ENCODE measurements around the gene AGL.
"Not testable (repeated sequence)": the region's sequence is repeated elsewhere in the genome, so short reads cannot be mapped to it uniquely, and the experiment has no call there.

The AGL gene

DNA sequence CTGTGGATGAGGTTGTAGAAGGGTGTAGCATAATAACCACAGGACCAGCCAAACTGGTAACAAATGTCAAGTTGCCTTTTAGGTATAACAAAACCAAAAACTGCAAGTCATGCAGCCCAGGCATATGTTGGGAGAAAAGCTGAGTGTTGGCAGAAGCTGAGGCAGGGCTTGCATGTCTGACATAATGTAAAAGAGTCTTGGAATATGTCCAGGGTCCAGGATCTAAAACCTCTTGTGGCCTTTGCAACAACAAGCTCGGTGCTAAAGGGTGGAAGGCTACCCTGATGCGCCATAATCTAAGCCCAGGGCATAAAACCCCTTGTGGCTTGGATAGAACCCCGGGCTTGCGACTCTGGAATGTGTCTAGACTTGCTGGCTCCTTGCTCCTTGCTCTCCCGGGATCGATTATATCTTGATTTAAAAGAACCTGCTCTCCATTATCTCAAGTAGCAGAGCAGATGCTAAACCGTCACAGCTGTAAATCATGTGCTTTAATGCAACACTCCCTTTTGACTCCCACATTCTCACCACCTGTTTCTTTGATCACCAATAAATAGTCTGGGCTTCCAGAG is 93.1 kb downstream of the AGL start:
- no peak for DNase-seq (ENCODE audit: low read depth)

DNA sequence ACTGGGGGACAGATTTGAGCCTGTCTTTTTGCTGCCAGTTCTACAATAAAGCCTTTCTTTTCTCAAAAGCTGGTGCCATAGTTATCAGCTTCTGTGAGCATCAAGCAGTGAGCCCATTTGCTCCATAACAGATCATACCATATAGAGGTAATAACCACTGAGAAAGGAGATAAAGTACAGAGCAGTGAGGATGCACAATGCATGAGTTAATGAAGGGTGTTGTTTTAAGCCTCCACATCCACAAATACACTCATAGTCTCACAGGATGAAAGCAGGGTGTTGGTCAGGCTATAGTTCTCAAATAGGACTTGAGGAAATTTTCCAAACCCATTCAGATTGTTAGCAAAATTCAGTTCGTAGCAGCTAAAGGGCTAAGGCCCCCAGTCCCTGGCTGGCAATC is 94.0 kb downstream of the AGL start:
- no peak for DNase-seq (ENCODE audit: low read depth)

DNA sequence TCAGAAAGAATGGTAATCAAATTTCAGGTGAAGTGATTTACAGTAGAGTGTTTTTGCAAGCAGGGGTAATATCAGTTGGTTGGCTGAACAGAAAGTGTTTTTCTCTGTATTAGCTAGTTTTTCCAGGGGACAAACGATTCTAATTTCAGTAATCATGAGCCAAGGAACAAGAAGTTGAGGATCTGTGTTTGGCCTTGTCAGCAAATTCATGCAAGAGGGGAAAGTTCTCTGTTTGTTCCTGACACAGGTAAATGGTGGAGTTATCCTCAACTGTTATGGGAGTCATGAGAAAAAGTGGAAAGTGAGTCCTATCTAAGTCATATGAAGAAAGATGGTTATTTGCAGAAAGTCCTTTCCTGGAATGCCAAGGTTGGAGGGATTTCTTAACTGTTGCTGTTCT is 95.0 kb downstream of the AGL start:
- no peak for DNase-seq (ENCODE audit: low read depth)

DNA sequence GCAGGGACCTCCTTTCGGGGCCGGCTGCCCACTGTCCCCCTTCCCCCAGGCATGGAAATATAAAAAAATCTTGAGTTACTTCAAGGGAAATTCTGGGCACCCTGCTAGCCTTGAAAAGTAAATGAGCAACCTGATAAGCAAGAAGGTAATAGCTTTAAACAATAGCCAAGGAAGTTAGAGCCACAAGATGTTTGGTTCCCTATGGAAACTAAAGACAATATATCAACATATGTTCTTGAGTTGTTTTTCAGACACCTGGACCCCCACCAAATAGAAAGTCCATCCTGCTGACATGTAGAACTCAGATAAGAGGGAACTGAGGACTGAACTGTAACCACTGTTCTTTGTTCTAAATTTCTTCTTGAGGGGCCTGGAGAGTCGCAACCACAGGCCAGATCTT is 100.3 kb downstream of the AGL start:
- DNase-seq (ENCODE audit: low read depth) = no peak

DNA sequence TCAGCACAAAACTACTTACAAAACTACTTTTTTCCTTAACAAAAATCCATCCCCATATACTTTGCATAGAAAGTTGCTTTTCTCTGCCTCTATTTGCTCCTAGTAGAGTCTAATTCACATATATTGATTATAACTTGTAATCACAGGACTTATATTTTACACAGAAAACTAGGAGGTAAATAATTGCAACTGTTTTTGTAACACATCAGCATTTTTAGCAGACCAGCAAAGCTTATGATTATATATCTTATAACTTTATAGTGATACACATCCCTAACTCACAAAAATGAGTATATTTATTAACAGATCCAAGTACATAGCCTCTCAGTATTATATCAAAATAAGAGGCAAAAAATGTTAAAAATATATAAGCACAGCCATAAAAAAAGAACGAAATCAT is 102.4 kb downstream of the AGL start:
- DNase-seq (ENCODE audit: low read depth) = no peak

DNA sequence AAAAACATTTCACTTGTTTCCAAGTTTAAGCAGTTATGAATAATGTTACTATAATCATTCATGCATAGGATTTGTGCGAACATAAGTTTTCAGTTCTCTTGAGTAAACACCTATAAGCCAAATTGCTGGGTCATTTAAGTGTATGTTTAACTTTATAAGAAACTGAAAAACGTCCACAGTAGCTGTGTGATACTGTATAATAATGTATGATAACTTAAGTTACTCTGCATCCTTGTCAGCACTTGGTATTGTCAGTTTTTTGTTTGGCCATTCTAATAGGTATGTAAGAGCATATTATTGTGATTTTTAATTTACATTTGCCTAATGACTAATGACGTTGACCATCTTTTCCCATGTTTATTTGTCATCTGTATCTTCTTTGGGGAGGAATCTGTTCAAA is 105.2 kb downstream of the AGL start:
- no peak for DNase-seq (ENCODE audit: low read depth)

DNA sequence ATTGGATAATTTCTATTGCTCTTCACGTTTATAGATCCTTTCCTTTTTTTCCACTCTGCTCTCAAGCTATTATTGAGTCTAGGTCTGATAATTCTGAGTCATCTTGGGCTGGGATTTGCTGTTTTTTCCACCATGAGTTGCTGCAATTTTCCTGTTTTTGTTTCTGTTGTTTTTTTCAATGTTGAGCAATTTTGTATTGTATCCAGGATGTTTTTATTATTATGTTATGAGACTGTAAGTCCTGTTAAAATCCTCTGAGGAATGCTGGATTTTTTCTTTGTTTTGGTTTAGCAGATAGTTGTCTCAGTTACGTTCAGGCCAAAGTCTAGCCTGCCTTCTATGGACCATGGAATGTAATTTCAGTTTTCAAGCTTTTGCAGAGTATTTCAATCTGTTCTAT is 106.6 kb downstream of the AGL start:
- no peak for DNase-seq (ENCODE audit: low read depth)

DNA sequence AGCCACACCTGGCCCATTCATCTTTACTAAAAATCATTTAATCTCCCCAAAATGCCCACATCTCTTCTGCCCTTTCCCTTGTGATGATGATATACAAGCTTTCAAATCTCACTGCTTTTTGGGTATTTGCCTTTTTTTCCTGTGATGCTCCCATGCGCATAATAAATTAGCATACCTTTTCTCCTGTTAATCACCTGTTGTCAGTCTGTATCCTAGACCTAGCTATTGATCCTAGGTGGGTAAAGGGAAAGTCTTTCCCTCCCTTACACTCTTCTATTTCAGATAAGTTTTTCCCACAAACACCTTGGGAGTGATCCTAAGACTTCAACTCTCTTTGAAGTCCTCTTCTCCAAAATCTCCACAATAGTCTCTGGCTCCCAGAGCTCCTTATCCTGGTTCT is 107.7 kb downstream of the AGL start:
- no peak for DNase-seq (ENCODE audit: low read depth)

DNA sequence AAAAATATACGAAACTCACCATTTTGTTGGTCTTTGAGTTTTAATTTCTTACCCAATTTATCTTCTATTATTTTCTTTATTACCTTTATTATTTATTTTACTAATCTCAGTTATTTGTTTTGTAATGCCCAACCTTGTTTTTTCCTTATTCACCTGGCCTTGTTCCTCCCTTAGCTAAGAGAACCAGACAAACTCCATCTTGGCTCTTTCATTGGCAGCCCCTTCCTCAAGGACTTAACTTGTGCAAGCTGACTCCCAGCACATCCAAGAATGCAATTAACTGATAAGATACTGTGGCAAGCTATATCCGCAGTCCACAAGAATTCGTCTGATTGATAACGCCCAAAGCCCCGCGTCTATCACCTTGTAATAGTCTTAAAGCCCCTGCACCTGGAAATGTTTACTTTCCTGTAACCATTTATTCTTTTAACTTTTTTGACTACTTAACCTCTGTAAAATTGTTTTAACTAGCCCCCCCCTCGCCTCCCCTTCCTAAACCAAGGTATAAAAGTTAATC is 109.1 kb downstream of the AGL start:
- DNase-seq (ENCODE audit: low read depth) = not testable (repeated sequence)

DNA sequence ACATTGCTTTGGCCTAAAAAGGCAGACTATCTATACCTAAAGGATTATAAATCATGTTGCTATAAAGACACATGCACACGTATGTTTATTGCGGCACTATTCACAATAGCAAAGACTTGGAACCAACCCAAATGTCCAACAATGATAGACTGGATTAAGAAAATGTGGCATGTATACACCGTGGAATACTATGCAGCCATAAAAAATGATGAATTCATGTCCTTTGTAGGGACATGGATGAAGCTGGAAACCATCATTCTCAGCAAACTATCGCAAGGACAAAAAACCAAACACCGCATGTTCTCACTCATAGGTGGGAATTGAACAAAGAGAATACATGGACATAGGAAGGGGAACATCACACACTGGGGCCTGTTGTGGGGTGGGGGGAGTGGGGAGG is 110.1 kb downstream of the AGL start:
- not testable (repeated sequence) for DNase-seq (ENCODE audit: low read depth)

DNA sequence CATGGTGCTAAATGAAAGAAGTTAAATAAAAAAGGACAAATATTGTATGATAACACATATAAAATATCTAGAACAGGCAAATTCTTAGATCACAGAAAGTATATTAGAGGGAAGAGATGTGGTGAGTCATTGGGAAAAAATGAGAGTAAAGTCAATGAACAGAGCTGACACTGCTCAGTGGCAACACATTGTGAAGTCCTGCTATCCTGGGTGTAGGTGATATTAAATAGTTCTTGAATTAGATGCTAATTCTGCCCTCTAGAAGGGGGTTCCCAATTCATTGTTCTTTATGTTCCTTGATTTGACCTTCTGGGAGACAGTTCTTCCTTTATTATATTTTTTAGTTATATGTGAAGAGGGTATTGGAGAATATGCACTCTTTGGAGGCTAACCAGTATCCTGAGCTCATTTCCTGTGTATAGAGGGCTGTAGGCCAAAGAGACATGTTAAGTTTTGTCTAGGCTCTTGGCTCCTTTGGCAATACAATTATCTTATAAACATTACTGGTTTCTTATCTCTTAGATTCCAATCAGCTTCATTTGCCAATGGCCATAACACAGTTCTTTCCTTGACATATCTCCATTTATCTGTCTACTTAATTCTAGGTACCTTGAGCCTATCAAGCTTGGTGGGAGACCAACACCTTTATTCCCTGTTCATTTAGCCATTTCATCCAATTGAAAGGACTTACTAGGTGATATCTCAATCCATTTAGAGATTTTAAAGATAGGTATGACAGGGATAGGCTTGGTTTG is 113.1 kb downstream of the AGL start:
- DNase-seq (ENCODE audit: low read depth) = no peak

DNA sequence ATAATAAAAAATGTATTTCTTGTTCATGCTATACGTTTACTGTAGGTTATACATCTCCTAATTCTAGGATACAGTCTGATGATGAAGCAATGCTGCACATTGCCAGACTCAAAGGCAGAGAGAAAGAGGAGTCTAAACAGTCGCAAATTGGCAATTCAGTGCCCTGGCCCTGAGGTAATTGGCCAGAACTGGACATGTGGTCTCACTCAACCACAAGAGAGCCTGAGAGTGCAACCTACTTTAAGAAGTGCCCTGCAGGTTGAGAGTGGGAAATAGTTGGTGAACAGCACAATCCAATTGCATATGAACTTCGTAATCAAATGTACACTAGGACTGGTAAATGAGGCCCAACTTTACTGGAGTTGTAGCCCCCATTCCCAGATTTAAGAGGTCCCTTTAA is 114.6 kb downstream of the AGL start:
- DNase-seq (ENCODE audit: low read depth) = no peak

DNA sequence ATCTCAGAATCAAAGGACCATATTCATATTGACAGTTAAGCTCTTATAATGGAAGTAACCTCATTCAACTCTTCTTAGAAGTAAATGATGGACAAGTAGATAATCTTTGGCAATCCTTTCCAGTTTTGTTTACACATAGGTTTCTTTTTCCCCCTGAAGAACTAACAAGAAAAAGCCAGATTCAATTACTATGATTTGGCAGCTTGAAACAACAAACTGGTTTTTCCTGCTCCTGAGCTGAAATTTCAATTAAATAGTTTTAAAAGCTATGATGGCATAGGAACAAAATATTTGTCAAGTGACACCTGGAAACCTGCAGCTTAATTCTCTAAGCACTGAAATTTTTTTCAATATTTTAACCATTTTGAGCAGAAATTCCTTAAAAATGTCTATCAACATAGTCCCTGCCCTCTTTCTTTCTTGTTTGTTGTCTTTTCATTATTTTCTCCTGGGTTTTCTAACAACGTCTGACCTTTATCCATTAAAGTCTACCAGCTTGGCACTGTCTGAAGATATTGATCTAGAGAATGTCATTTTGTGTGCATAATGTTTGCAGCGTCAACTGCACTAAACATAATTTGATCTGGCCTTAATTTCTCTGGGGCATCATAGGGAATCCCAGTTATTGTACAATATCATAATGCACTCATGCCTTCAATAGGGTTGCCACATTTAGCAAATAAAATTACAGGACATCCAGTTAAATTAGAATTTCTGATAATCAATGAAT is 115.7 kb downstream of the AGL start:
- no peak for DNase-seq (ENCODE audit: low read depth)

DNA sequence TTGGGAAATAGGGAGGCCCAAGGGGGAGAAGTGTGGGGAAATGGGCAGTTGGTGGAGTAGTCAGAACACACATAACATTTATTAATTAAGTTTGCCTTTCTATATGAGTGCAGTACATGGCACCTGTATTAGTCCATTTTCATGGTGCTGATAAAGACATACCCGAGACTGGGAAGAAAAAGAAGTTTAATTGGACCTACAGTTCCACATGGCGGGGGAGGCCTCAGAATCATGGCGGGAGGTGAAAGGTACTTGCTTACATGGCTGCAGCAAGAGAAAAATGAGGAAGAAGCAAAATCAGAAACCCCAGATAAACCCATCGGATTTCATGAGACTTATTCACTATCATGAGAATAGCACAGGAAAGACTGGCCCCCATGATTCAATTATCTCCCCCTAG is 118.1 kb downstream of the AGL start:
- DNase-seq (ENCODE audit: low read depth) = no peak

DNA sequence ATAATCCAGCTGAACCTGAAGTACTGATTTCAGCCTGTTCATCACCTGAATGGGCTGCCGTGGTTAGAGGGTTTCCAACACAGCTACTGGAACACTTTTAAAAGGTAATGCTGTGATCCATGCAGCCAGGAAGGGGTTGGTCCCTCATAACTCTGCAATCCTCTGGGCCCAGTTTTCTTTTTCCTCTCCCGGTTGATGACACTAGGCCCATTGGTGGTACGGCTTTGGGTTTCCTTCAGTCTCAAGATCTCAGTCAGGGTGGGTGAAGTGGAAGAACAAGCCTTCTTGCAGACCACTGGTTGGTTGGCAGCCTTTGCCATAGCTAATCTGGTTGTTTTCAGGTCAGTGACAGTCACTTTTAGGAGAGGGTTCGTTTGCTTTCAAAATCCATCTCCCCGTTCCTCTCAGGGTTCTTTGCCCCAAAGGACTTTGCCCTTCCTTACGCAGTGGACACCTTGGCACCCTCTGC is 119.1 kb downstream of the AGL start:
- DNase-seq (ENCODE audit: low read depth) = no peak

DNA sequence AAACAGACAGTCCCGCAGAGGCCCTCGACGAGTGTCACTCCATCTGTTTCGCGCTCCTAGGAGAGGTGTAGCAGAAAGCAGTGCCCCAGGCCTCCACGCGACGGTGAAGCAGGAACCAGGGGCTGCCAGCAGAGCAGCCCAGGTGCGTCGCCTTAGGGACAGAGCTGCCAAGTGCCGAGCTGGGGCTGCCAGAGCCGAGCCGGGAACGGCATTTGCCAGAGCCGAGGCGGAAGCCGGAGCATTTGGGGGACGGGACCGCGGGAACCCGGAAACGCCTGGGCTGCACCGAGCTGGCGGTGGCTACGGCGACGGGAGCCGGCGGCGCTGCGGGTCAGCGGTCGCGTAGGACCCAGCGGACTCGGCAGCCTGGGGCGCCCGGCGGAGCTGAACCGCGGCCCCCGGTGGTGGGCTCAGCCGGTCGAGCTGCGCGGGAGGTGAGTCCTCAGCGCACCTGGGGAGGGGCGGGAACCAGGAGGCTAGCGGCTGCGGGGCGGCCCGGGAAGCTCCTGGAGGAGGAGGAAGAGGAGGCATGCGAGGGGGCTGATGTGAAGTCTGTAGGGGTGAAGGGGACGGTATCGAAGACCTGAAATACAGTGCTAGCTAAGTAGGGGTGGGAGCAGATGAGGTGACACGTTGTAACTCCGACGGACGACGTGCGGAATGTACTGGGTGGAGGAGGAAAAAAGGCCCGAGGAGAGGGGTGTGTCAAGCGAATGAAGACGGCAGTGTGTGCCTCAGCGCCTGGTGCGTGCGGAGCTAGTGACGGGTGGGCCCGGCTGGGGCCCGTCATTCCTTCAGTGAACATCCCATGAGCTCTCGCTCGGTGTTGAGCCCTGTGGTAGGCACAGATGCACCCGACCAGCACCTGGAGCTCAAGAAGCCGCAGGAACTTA is 119.8 kb downstream of the AGL start, which contains the start of gene SLC35A3:
Gene SLC35A3, plus strand, starts transcription at position 268 of the 893 bp plus-strand sequence. CDS start 23,559 bp downstream, outside the sequence.
- DNase-seq (ENCODE audit: low read depth) = peak; percentile 60

DNA sequence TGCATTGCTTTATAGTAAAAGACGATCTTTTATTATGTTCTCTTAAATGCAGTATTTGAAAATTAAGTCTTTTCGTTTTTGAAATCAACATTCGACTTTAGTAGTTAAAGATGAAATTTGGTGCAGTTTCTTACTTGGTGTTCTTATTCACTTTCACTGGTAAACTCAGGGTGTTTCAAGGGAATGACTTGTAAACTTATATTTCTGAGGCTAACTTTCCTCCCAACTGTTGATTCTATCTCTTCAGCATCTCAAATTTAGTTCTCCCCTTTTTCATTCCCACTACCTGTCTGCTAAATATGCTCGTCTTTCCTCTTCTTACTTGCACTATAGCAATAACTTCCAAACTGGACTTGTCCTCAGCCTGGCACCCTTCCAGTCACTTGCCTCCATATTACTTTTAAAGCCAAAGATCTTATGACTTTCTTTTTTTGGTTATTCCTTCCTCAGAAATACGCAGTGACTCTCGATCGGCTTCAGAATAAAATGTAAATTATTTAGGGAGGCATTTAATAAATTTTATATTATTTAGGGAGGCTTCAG is 120.6 kb downstream of the AGL start:
- no peak for DNase-seq (ENCODE audit: low read depth)

DNA sequence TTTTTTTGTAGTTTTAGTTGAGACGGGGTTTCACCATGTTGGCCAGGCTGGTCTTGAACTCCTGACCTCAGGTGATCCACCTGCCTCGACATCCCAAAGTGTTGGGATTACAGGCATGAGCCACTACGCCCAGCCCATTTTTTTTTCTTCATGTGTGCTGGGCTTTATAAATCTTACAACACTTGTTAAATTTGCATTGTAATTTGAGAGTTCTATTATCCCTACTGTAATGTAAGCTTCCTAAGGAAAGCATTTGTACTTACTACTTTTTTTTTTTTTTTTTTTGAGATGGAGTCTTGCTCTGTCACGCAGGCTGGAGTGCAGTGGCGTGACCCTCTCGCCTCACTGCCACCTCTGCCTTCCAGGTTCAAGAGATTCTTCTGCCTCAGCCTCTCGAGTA is 121.9 kb downstream of the AGL start:
- not testable (repeated sequence) for DNase-seq (ENCODE audit: low read depth)
